OCI-LY7 (cell line): ENCODE measurements around the gene PLXNB2. TPM values are rescaled to one million over a fixed set of nuclear protein-coding genes. Genes with fewer than 3 reads are reported as not detected.

Source experiments
- BruUV-seq: library from RNA; stranded (reverse); fragments of 400-500 nt; replicated peaks from 2 replicates; lab custom pipeline; 2021; lab: Mats Ljungman, UMichigan
- CTCF ChIA-PET: fragments of 300-600 bp; sonication (Branson Sonifier 250); formaldehyde crosslinking; loops from one replicate; lab custom pipeline; 2022; ENCODE audit warnings: antibody characterized with exemption; ENCODE audit not compliant: unreplicated experiment; lab: Charles Lee
- POLR2A ChIA-PET: fragments of 300-600 bp; sonication (Branson Sonifier 250); formaldehyde crosslinking; loops from one replicate; lab custom pipeline; 2022; ENCODE audit warnings: antibody characterized with exemption; lab: Charles Lee
- DNase-seq: peaks from one replicate; pipeline ENCODE4 v3.0.0-alpha.2; 2015; ENCODE audit warnings: low spot score
- H2AFZ ChIP-seq: fragments of 200-600 bp; sonication (generic), shearing (Covaris generic); 2 replicates; pipeline ENCODE4 v1.6.1; 2014; ENCODE audit warnings: mild to moderate bottlenecking, antibody characterized with exemption, low read length, moderate library complexity
- H3K27ac ChIP-seq: fragments of 200-600 bp; sonication (generic); 2 replicates; pipeline ENCODE4 v1.5.1; 2014; ENCODE audit warnings: mixed run types, low read depth, mild to moderate bottlenecking, moderate library complexity, low read length, inconsistent platforms; ENCODE audit not compliant: poor library complexity, severe bottlenecking
- H3K36me3 ChIP-seq: fragments of 200-600 bp; sonication (generic); 2 replicates; pipeline ENCODE4 v1.6.1; 2014; ENCODE audit warnings: mild to moderate bottlenecking, antibody characterized with exemption, low read length, moderate library complexity, mixed read lengths; ENCODE audit not compliant: insufficient read depth
- H3K4me1 ChIP-seq: fragments of 200-600 bp; sonication (generic); 2 replicates; pipeline ENCODE4 v1.5.1; 2014; ENCODE audit warnings: mild to moderate bottlenecking, low read length; ENCODE audit not compliant: insufficient read depth, poor library complexity, severe bottlenecking
- H3K4me2 ChIP-seq: fragments of 200-600 bp; sonication (generic); 2 replicates; pipeline ENCODE4 v1.6.1; 2014; ENCODE audit warnings: mild to moderate bottlenecking, low read length
- H3K4me3 ChIP-seq: fragments of 200-600 bp; sonication (generic); 2 replicates; pipeline ENCODE4 v1.5.1; 2014; ENCODE audit warnings: mild to moderate bottlenecking, low read depth, low read length; ENCODE audit not compliant: poor library complexity, severe bottlenecking
- H3K79me2 ChIP-seq: fragments of 200-600 bp; sonication (generic); 2 replicates; pipeline ENCODE4 v1.6.1; 2016; ENCODE audit warnings: low read depth, mild to moderate bottlenecking, low read length, moderate library complexity, mixed read lengths; ENCODE audit not compliant: insufficient read depth
- H3K9me2 ChIP-seq: fragments of 200-600 bp; sonication (generic); 2 replicates; pipeline ENCODE4 v1.6.1; 2016; ENCODE audit warnings: mild to moderate bottlenecking, low read length, mixed read lengths; ENCODE audit not compliant: insufficient read depth
- H3K9me3 ChIP-seq: fragments of 200-600 bp; sonication (generic); 2 replicates; pipeline ENCODE4 v1.6.1; 2014; ENCODE audit warnings: mild to moderate bottlenecking, mixed run types, low read length, mixed read lengths
- H4K20me1 ChIP-seq: fragments of 200-600 bp; sonication (generic); 2 replicates; pipeline ENCODE4 v1.6.1; 2014; ENCODE audit warnings: mild to moderate bottlenecking, antibody characterized with exemption, low read length, moderate library complexity, mixed read lengths; ENCODE audit not compliant: insufficient read depth
- CTCF ChIP-seq: fragments of 200-600 bp; sonication (generic); conservative IDR thresholded peaks from 2 replicates; pipeline ENCODE4 v1.5.1; 2014; ENCODE audit warnings: mild to moderate bottlenecking, antibody characterized with exemption, low read length, moderate library complexity, mixed read lengths
- EZH2phosphoT487 ChIP-seq: fragments of 200-600 bp; sonication (generic); IDR thresholded peaks from 2 replicates; pipeline ENCODE4 v1.6.1; 2018; ENCODE audit warnings: low read depth, borderline replicate concordance, mild to moderate bottlenecking, mixed run types, antibody characterized with exemption, low read length, moderate library complexity, mixed read lengths
- intact Hi-C: fragments of 100-400 bp; cut with micrococcal nuclease; formaldehyde crosslinking; loops from one replicate; pipeline ENCODE4 v1.10.0; 2022; ENCODE audit not compliant: unreplicated experiment
- total RNA-seq, 2 experiments: library from RNA; depleted of rRNA in 1 of 2; stranded (reverse); fragments of >200 nt in 1 of 2; shearing (Covaris generic) in 1 of 2; gene quantifications; 2 replicates each; pipeline ENCODE4 v1.2.3, GENCODE V29; 2014 to 2022

PLXNB2 gene
- total RNA-seq, 2 experiments from 2014 or later = 10.7 to 39.2 TPM

DNA sequence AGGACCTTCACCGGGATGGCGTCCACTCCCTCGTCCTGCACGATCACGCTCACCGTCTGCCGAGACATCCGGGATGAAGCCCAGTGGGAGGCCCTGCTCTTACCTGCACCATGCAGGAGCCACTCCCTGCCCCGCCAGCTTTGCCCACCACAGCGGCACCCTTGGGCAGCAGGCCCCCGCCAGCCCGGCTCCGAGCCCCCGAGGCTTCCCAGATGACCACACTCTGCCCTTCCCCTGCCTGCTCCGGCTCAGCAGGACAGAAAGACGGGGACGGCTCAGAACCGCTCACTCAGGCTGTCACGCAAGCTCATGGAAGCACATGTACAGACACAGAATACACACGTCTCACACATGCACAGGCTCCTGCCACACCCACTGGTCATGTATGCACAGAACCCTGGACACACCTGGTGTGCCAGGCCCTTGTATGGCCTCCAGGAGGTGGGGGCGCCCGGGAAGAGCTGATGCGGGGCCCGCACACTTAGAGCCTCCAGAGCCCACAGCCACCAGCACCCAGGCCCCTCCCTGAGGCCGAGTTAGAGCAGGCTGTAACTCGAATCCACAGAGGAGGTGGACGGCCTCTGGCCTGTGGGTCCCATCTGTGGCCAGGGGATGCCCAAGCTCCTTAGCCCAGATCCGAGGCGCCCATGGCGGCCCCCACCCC, 28.4 kb downstream of the PLXNB2 start:
- Histone ChIP-seq H2AFZ (no peak overlapping the region), H4K20me1 (no peaks in the 10 kb centered on the region), H3K9me3 (peaks cover 5% of the 10 kb centered on the region; the same call in 1 of the 2 replicates), H3K9me2 (no peaks in the 10 kb centered on the region), H3K79me2 (no peaks in the 10 kb centered on the region), H3K4me1 (peaks cover 8% of the 10 kb centered on the region), H3K36me3 (peaks cover 16% of the 10 kb centered on the region; the same call in 1 of the 2 replicates), H3K27ac (no peak overlapping the region), H3K4me2 (no peak overlapping the region), H3K4me3 (no peak overlapping the region)
- BruUV-seq = no TSS peak
- TF ChIP-seq CTCF (no peak), EZH2phosphoT487 (no peak)
- ChIA-PET CTCF (no interaction called here), POLR2A (no interaction called here)
- intact Hi-C loops = no loop called here
- no peak for DNase-seq

DNA sequence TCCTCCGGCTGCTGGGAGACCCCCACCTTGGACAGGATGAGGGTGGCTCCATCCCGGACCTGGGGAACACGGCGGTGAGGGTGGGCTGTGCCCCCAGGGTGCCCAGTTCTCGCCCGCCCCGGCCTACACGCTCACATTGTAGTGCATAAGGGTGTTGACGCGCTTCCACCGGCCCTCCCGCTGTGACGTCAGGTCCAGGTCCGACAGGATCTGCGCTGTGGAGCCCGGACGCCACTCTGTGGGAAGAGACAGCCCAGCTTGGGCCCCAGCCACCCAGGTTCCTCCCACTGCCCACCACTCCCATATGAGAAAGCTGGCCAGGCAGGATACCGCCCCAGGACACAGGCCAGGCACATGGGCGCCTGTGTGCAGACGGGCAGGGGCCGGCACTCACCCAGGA, 29.0 kb downstream of the PLXNB2 start:
- intact Hi-C loops = no loop called here
- no peak overlapping the region for H2AFZ ChIP-seq
- peaks cover 5% of the 10 kb centered on the region; the same call in 1 of the 2 replicates for H3K9me3 ChIP-seq
- H3K4me3 ChIP-seq = no peak overlapping the region
- TF ChIP-seq EZH2phosphoT487 (no peak), CTCF (no peak)
- H3K27ac ChIP-seq = no peak overlapping the region
- H3K4me1 ChIP-seq = peaks cover 9% of the 10 kb centered on the region
- peaks cover 16% of the 10 kb centered on the region; the same call in 1 of the 2 replicates for H3K36me3 ChIP-seq
- no peaks in the 10 kb centered on the region for H3K9me2 ChIP-seq
- BruUV-seq = no TSS peak
- CTCF ChIA-PET = no interaction called here
- H3K79me2 ChIP-seq = no peaks in the 10 kb centered on the region
- DNase-seq = no peak
- POLR2A ChIA-PET = no interaction called here
- no peak overlapping the region for H3K4me2 ChIP-seq
- H4K20me1 ChIP-seq = no peaks in the 10 kb centered on the region

- CTCF ChIA-PET = no interaction called here
- intact Hi-C loops = loop anchor here (2.0 kb wide), 2 partner anchors 41 to 49 kb away; partner anchors contain the start of gene DENND6B
Measured at GRCh38 chr22:50277761-50278160, 29.7 kb downstream of the PLXNB2 start.

More at GRCh38 chr22:50277761-50278160, 29.7 kb downstream of the PLXNB2 start:
- Histone ChIP-seq H3K27ac (no peak overlapping the region), H4K20me1 (no peaks in the 10 kb centered on the region), H3K9me3 (peaks cover 5% of the 10 kb centered on the region; the same call in 1 of the 2 replicates), H2AFZ (no peak overlapping the region), H3K36me3 (peaks cover 16% of the 10 kb centered on the region; the same call in 1 of the 2 replicates), H3K4me1 (peaks cover 9% of the 10 kb centered on the region), H3K4me3 (no peak overlapping the region), H3K4me2 (no peak overlapping the region), H3K79me2 (no peaks in the 10 kb centered on the region), H3K9me2 (no peaks in the 10 kb centered on the region)
- POLR2A ChIA-PET = no interaction called here
- TF ChIP-seq EZH2phosphoT487 = no peak
- TF ChIP-seq CTCF = no peak
- DNase-seq = no peak
- BruUV-seq = no TSS peak
